ENCODE measurements around the gene ERLIN1. TPM values are rescaled to one million over a fixed set of nuclear protein-coding genes. Genes with fewer than 3 reads are reported as not detected.

The ERLIN1 gene
- total RNA-seq, 1 donor from 2014 or later: 61.8 TPM

Other genes with a start within 250 kb of the ERLIN1 start
- gene DNMBP, start 176.1 kb downstream of the ERLIN1 start, total RNA-seq: 34.0 and 36.4 TPM in 2 replicates
- not detected in 2 replicates for gene CPN1, start 104.2 kb downstream of the ERLIN1 start, total RNA-seq
- gene CHUK, start 43.6 kb upstream of the ERLIN1 start, total RNA-seq: 27.9 and 31.1 TPM in 2 replicates
- gene CWF19L1, start 81.6 kb upstream of the ERLIN1 start, total RNA-seq: 33.3 and 47.3 TPM in 2 replicates
- gene BLOC1S2, start 100.7 kb upstream of the ERLIN1 start, total RNA-seq: 43.3 and 69.8 TPM in 2 replicates
- gene PKD2L1, start 144.2 kb upstream of the ERLIN1 start, total RNA-seq: not detected in 2 replicates
- 122 and 157 TPM in 2 replicates for gene SCD, start 161.2 kb upstream of the ERLIN1 start, total RNA-seq